ENCODE data around the gene SPOCK1.
"Not testable (repeated sequence)": the region's sequence is repeated elsewhere in the genome, so short reads cannot be mapped to it uniquely, and the experiment has no call there.

The SPOCK1 gene

DNA sequence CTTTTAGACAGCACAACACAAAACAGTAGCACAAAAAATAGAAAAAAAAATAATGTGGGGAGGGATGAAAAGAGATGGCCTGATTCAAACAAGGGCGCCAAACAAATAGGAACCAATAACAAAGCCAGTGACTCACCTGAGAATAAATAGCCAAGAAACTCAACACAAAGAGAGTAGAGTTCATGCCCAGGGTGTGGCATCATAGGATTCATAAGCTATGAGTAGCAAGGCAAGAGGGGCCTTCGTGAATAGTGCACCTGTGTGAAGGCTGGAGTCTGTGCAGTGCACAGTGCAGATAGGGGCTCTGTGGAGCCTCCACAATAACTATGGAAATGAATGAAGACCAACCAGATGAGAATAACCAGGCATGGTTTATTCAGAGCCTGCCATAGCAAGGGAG is 541.7 kb downstream of the SPOCK1 start:
- DNase-seq (ENCODE audit: low read depth, low spot score) = no peak

DNA sequence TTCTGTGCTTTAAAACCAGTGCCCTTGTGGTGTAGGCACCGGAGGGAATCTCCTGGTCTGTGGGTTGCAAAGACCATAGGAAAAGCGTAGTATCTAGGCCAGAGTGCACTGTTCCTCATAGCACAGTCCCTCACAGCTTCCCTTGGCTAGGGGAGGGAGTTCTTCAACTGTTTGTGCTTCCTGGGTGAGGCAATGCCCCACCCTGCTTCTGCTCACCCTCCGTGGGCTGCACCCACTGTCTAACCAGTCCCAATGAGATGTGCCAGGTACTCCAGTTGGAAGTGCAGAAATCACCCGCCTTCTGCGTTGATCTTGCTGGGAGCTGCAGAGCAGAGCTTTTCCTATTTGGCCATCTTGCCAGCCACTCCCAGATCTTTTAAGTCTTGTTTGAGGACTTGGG is 545.0 kb downstream of the SPOCK1 start:
- DNase-seq (ENCODE audit: low read depth, low spot score) = not testable (repeated sequence)

DNA sequence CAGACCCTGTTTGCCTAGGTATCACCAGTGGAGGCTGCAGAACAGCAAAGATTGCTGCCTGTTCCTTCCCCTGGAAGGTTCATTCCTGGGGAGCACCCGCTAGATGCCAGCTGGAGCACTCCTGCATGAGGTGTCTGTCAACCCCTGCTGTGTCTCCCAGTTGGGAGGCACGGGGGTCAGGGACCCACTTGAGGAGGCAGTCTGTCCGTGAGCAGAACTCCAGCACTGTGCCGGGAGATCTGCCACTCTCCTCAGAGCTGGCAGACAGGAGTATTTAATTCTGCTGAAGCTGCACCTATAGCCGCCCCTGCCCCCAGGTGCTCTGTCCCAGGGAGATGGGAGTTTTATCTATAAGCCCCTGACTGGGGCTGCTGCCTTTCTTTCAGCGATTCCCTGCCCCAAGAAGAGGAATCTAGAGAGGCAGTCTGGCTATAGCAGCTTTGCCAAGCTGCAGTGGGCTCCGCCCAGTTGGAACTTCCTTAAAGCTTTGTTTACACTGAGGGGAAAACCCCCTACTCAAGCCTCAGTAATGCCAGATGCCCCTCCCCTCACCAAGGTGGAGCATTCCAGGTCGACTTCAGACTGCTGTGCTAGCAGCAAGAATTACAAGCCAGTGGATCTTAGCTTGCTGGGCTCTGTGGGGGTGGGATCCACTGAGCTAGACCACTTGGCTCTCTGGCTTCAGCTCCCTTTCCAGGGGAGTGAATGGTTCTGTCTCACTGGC is 545.6 kb downstream of the SPOCK1 start:
- DNase-seq (ENCODE audit: low read depth, low spot score) = not testable (repeated sequence)

DNA sequence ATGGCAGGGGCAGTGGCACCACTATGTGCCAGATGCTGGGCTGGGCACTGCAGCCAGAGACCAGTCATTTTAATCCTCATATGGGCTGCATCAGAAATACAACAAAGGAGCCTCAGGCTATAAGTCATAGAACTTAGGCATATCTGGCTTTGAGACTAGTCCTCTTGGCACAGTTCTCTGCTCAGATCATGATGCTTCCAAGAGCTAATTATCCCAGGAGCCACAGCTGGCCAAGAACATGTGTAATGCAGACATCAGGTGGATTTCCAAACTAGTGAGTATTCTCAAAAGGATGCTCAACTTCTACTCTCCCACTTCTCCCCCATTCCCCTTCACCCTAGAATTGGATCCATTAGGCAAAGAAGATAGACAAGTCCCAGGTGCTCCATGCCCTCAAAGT is 571.6 kb downstream of the SPOCK1 start:
- DNase-seq (ENCODE audit: low read depth, low spot score) = no peak

DNA sequence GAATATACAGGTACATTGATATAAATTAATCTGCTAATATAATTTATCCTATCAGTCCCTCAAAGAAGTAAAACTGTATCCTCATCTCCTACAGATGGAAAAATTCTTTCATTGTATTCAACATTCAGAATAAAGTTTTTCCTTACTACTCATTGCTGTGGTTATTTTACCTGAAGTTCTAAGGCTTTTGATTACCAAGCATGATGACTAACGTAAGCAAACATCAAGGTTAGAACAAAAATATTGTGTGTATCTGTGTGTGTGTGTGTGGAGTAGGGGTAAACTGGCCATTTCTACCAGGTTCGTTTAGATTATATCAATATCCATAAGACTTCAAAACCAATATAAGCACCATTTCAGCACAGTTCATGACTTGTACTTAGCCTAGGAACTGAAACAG is 573.1 kb downstream of the SPOCK1 start:
- no peak for DNase-seq (ENCODE audit: low read depth, low spot score)

Data from activated naive CD8-positive, alpha-beta T cell treated with anti-CD3 and anti-CD28 coated beads, Interleukin-2, amount 50 U/mL, for 16 hours (primary cell).